IMR-90 (cell line): Measurements from ENCODE around the gene PLEKHH2. TPM values are rescaled to one million over a fixed set of nuclear protein-coding genes. Genes with fewer than 3 reads are reported as not detected.

Source experiments
- ATAC-seq: fragments of 200-7000 bp; cut with Tn5 transposase; 2 replicates; pipeline ENCODE4 v1.9.1; 2020; ENCODE audit warnings: low read depth, mild to moderate bottlenecking, moderate library complexity
- BruUV-seq: library from RNA; stranded (reverse); fragments of 400-500 nt; replicated peaks from 2 replicates; lab custom pipeline; 2021; lab: Mats Ljungman, UMichigan
- CTCF ChIA-PET: fragments of 300-600 bp; formaldehyde crosslinking; extraction: SDS; loops from one replicate; lab custom pipeline; 2021; ENCODE audit warnings: antibody characterized with exemption; lab: Yijun Ruan, JAX
- POLR2A ChIA-PET: fragments of 300-600 bp; sonication (Branson Sonifier 250); formaldehyde crosslinking; loops from one replicate; lab custom pipeline; 2022; ENCODE audit warnings: antibody characterized with exemption; ENCODE audit not compliant: unreplicated experiment; lab: Charles Lee
- DNase-seq: peaks from one replicate; pipeline ENCODE4 v3.0.0; 2013
- H2AFZ ChIP-seq: replicated peaks from 2 replicates; pipeline ENCODE3; 2013; ENCODE audit warnings: low read length, mild to moderate bottlenecking; ENCODE audit not compliant: poor library complexity
- H2AK5ac ChIP-seq: 2 replicates; pipeline ENCODE4 v1.6.1; 2013; ENCODE audit warnings: low read depth, low read length, inconsistent platforms
- H2AK9ac ChIP-seq: replicated peaks from 2 replicates; pipeline ENCODE3; 2013; ENCODE audit warnings: mild to moderate bottlenecking, low read depth, low read length, moderate library complexity; ENCODE audit not compliant: poor library complexity
- H2BK120ac ChIP-seq: 2 replicates; pipeline ENCODE4 v1.6.1; 2013; ENCODE audit warnings: low read depth, low read length, inconsistent platforms
- H2BK15ac ChIP-seq: 3 replicates; pipeline ENCODE4 v1.6.1; 2013; ENCODE audit warnings: low read depth, low read length, inconsistent platforms
- H2BK20ac ChIP-seq: 2 replicates; pipeline ENCODE4 v1.6.1; 2013; ENCODE audit warnings: low read depth, mild to moderate bottlenecking, inconsistent platforms, low read length, moderate library complexity
- H2BK5ac ChIP-seq: 2 replicates; pipeline ENCODE4 v1.6.1; 2013; ENCODE audit warnings: mild to moderate bottlenecking, low read depth, low read length, inconsistent platforms; ENCODE audit not compliant: poor library complexity, severe bottlenecking
- H3K14ac ChIP-seq: replicated peaks from 2 replicates; pipeline ENCODE4 v1.6.1; 2013; ENCODE audit warnings: low read depth, low read length, inconsistent platforms
- H3K18ac ChIP-seq: 2 replicates; pipeline ENCODE4 v1.6.1; 2013; ENCODE audit warnings: low read depth, low read length, control low read depth
- H3K23ac ChIP-seq: 2 replicates; pipeline ENCODE4 v1.6.1; 2013; ENCODE audit warnings: low read depth, low read length, inconsistent platforms
- H3K27ac ChIP-seq: 2 replicates; pipeline ENCODE4 v1.5.1; 2013; ENCODE audit warnings: mild to moderate bottlenecking, control low read depth, low read length; ENCODE audit not compliant: insufficient read depth
- H3K27me3 ChIP-seq: 2 replicates; pipeline ENCODE4 v1.6.1; 2013; ENCODE audit warnings: low read length; ENCODE audit not compliant: control insufficient read depth, insufficient read depth
- H3K36me3 ChIP-seq: 2 replicates; pipeline ENCODE4 v1.6.1; 2013; ENCODE audit warnings: low read length, mixed read lengths; ENCODE audit not compliant: control insufficient read depth, insufficient read depth
- H3K4ac ChIP-seq: 2 replicates; pipeline ENCODE4 v1.6.1; 2013; ENCODE audit warnings: low read depth, low read length, inconsistent platforms
- H3K4me1 ChIP-seq: 2 replicates; pipeline ENCODE4 v1.6.1; 2013; ENCODE audit warnings: low read length, mixed read lengths; ENCODE audit not compliant: control insufficient read depth, insufficient read depth
- H3K4me2 ChIP-seq: 2 replicates; pipeline ENCODE4 v1.6.1; 2013; ENCODE audit warnings: low read depth, mild to moderate bottlenecking, control low read depth, low read length, moderate library complexity
- H3K4me3 ChIP-seq: 2 replicates; pipeline ENCODE4 v1.5.1; 2013; ENCODE audit warnings: low read depth, mild to moderate bottlenecking, control low read depth, low read length, moderate library complexity; ENCODE audit not compliant: insufficient read depth
- H3K56ac ChIP-seq: 2 replicates; pipeline ENCODE4 v1.6.1; 2013; ENCODE audit warnings: low read length, inconsistent platforms; ENCODE audit not compliant: insufficient read depth; ENCODE audit errors: extremely low read depth
- H3K79me1 ChIP-seq, 2 experiments: 2 replicates each; pipeline ENCODE4 v1.6.1; 2013; ENCODE audit warnings: low read length in 2 of 2, inconsistent platforms in 1 of 2, low read depth in 1 of 2
- H3K9ac ChIP-seq: 2 replicates; pipeline ENCODE4 v1.6.1; 2013; ENCODE audit warnings: low read depth, low read length, control low read depth
- H3K9me1 ChIP-seq: 2 replicates; pipeline ENCODE4 v1.6.1; 2013; ENCODE audit warnings: low read length, inconsistent platforms; ENCODE audit not compliant: insufficient read depth
- H3K9me3 ChIP-seq: 2 replicates; pipeline ENCODE4 v1.6.1; 2013; ENCODE audit warnings: low read length; ENCODE audit not compliant: control insufficient read depth, insufficient read depth
- H4K20me1 ChIP-seq: 2 replicates; pipeline ENCODE4 v1.6.1; 2013; ENCODE audit warnings: low read length, inconsistent platforms; ENCODE audit not compliant: insufficient read depth
- H4K5ac ChIP-seq: 2 replicates; pipeline ENCODE4 v1.6.1; 2013; ENCODE audit warnings: mild to moderate bottlenecking, low read depth, low read length, control low read depth
- H4K8ac ChIP-seq, 2 experiments: 2 replicates each; pipeline ENCODE4 v1.6.1; 2013; ENCODE audit warnings: low read depth in 2 of 2, low read length in 2 of 2, control low read depth in 1 of 2, inconsistent platforms in 1 of 2
- H4K91ac ChIP-seq: 2 replicates; pipeline ENCODE4 v1.6.1; 2013; ENCODE audit warnings: low read depth, low read length, inconsistent platforms; ENCODE audit not compliant: insufficient read depth
- CEBPB ChIP-seq: IDR thresholded peaks from 2 replicates; pipeline ENCODE4 v1.6.1; 2012; ENCODE audit warnings: low read depth, low read length, improper control_type of control experiment
- MXI1 ChIP-seq: IDR thresholded peaks from 2 replicates; pipeline ENCODE4 v1.6.1; 2012; ENCODE audit warnings: low read depth, mild to moderate bottlenecking, low read length, moderate library complexity, borderline replicate concordance
- RFX5 ChIP-seq: IDR thresholded peaks from 2 replicates; pipeline ENCODE4 v1.8.0; 2012; ENCODE audit warnings: low read depth, mild to moderate bottlenecking, low read length, moderate library complexity
- WGBS, 2 experiments: methylation state at CpG; one replicate each; pipeline versions ENCODE4 v1.1.5 to v1.1.7; 2013; ENCODE audit warnings: missing lambda C conversion rate in 2 of 2; ENCODE audit not compliant: insufficient read length in 1 of 2; ENCODE audit errors: extremely low coverage in 2 of 2; 5-methylcytosine and 5-hydroxymethylcytosine counted together
- dilution Hi-C: fragments of 300-500 bp; cut with HindIII; formaldehyde crosslinking; loops from one replicate; pipeline ENCODE4 v1.14.3; 2018; ENCODE audit warnings: low sequenced_read_pairs; ENCODE audit not compliant: unreplicated experiment
- in situ Hi-C: fragments of 300-500 bp; cut with MboI; formaldehyde crosslinking; loops from 3 replicates; pipeline ENCODE4 v1.14.3; 2019; ENCODE audit warnings: low sequenced_read_pairs, inconsistent platforms, mixed read lengths
- intact Hi-C: fragments of 100-400 bp; cut with micrococcal nuclease; formaldehyde crosslinking; loops from 2 replicates; pipeline ENCODE4 v1.10.0; 2022
- polyA plus RNA-seq, 3 experiments: library from polyadenylated mRNA; depleted of rRNA; stranded (reverse); fragments of >200 nt; gene quantifications; 2 replicates each; pipeline ENCODE4 v1.2.3, GENCODE V29; 2012; ENCODE audit warnings: low replicate concordance in 1 of 3
- total RNA-seq: library from RNA; depleted of rRNA; stranded (reverse); fragments of >200 nt; gene quantifications from 2 replicates; pipeline ENCODE4 v1.2.3, GENCODE V29; 2012

The PLEKHH2 gene
- total and polyA plus RNA-seq, 2 of the 4 experiments (the other 2 are of a cell fraction), result 2.0 to 3.3 TPM

DNA sequence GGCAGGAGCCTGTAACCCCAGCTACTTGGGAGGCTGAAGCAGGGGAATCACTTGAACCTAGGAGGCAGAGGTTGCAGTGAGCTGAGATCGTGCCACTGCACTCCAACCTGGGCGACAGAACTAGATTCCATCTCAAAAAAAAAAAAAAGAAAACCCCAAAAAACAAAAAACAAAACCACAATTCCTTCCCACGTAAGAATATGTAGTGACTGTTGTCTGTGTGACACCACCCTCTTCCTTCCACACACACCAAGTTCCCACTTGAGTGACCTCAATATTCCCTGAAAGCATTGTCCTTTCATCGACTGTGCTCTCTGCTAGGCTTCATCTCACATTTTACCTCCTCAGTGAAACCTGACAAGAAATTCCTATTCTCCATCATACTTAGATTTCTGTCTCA lies 32.4 kb upstream of the PLEKHH2 start:
- no peak overlapping the region for H3K4ac ChIP-seq
- H3K18ac ChIP-seq, result no peak overlapping the region
- H3K36me3 ChIP-seq, result no peaks in the 10 kb centered on the region
- H3K27me3 ChIP-seq, result no peaks in the 10 kb centered on the region
- in situ Hi-C loops, result no loop called here
- H2AFZ ChIP-seq, result no peak overlapping the region
- no peaks in the 10 kb centered on the region for H4K20me1 ChIP-seq
- no peak overlapping the region for H4K91ac ChIP-seq
- intact Hi-C loops, result no loop called here
- no peak overlapping the region for H4K5ac ChIP-seq
- H2BK120ac ChIP-seq, result no peak overlapping the region
- no peak overlapping the region for H2BK15ac ChIP-seq
- POLR2A ChIA-PET, result interaction anchor here (1.7 kb wide), 1 partner anchor 9 kb away, joined by 8 read pairs; the partner anchor contains the start of gene THADA
- no CpG with 5 or more reads among the region's 4 CpGs for WGBS, 2 experiments
- H3K27ac ChIP-seq, result no peak overlapping the region
- ATAC-seq (no peak), DNase-seq (no peak)
- H4K8ac ChIP-seq, result no peak overlapping the region
- BruUV-seq, result no TSS peak
- H3K79me1 ChIP-seq, result no peaks in the 10 kb centered on the region
- CTCF ChIA-PET, result interaction anchor here (0.6 to 1.6 kb wide), 4 partner anchors 9 to 185 kb away, joined by 3 to 9 read pairs (median 4); partner anchors contain the start of gene THADA
- no peak overlapping the region for H2BK5ac ChIP-seq
- no peak overlapping the region for H3K14ac ChIP-seq
- TF ChIP-seq CEBPB, result no peak
- TF ChIP-seq MXI1, result no peak
- TF ChIP-seq RFX5, result no peak
- H2AK5ac ChIP-seq, result no peak overlapping the region
- no peak overlapping the region for H3K56ac ChIP-seq
- no peak overlapping the region for H3K4me2 ChIP-seq
- no peak overlapping the region for H3K4me3 ChIP-seq
- no peaks in the 10 kb centered on the region for H3K9me1 ChIP-seq
- no peaks in the 10 kb centered on the region for H3K4me1 ChIP-seq
- H3K9ac ChIP-seq, result no peak overlapping the region
- H3K9me3 ChIP-seq, result no peaks in the 10 kb centered on the region
- no peak overlapping the region for H2BK20ac ChIP-seq
- dilution Hi-C loops, result no loop called here
- H3K23ac ChIP-seq, result no peak overlapping the region
- H2AK9ac ChIP-seq, result no peak overlapping the region
